GM10847 (cell line): Measurements from ENCODE around the gene RBM33.

ENCODE experiments used
- POLR2A ChIP-seq: IDR thresholded peaks from 2 replicates; pipeline ENCODE4 v1.6.1; 2011; ENCODE audit not compliant: insufficient read length; ENCODE audit errors: extremely low read depth

Gene RBM33

GRCh38 chr7:155811560-155811894, 167.1 kb downstream of the RBM33 start:
- TF ChIP-seq POLR2A: no peak

GRCh38 chr7:155811895-155812761, 167.7 kb downstream of the RBM33 start, which contains the start of gene SHH:
Gene SHH, minus strand, starts transcription at chr7:155812463. Its CDS starts 341 bp downstream, at chr7:155812122.
- TF ChIP-seq POLR2A: no peak

- TF ChIP-seq POLR2A: no peak
Measured at GRCh38 chr7:155813125-155813524, 168.7 kb downstream of the RBM33 start.

- TF ChIP-seq POLR2A: no peak
Measured at GRCh38 chr7:155813546-155814315, 169.3 kb downstream of the RBM33 start.

- TF ChIP-seq POLR2A: no peak
Measured at GRCh38 chr7:155814316-155815276, 170.1 kb downstream of the RBM33 start.

GRCh38 chr7:155815332-155816191, 171.1 kb downstream of the RBM33 start:
- no peak for TF ChIP-seq POLR2A

- no peak for TF ChIP-seq POLR2A
Measured at GRCh38 chr7:155816192-155816508, 171.7 kb downstream of the RBM33 start.

- TF ChIP-seq POLR2A: no peak
Measured at GRCh38 chr7:155816996-155817395, 172.5 kb downstream of the RBM33 start.

- no peak for TF ChIP-seq POLR2A
Measured at GRCh38 chr7:155818154-155818819, 173.8 kb downstream of the RBM33 start.

GRCh38 chr7:155818820-155819168, 174.3 kb downstream of the RBM33 start:
- TF ChIP-seq POLR2A: no peak

- TF ChIP-seq POLR2A: no peak
Measured at GRCh38 chr7:155819186-155819585, 174.7 kb downstream of the RBM33 start.

- no peak for TF ChIP-seq POLR2A
Measured at GRCh38 chr7:155820246-155820645, 175.8 kb downstream of the RBM33 start.

- no peak for TF ChIP-seq POLR2A
Measured at GRCh38 chr7:155820788-155821187, 176.3 kb downstream of the RBM33 start.

- no peak for TF ChIP-seq POLR2A
Measured at GRCh38 chr7:155821851-155822250, 177.4 kb downstream of the RBM33 start.

GRCh38 chr7:155824227-155824886, 179.9 kb downstream of the RBM33 start:
- no peak for TF ChIP-seq POLR2A
